Renal pelvis (tissue), 4 donors: Measurements from ENCODE around the gene KCNH8. TPM values are rescaled to one million over a fixed set of nuclear protein-coding genes. Genes with fewer than 3 reads are reported as not detected.
A peak's percentile ranks its signal among the peaks of the same experiment; 100 is the strongest.

ENCODE experiments used
- DNase-seq: peaks from one replicate; pipeline ENCODE4 v3.0.0-alpha.2; 2013
- polyA plus RNA-seq, 3 donors: library from polyadenylated mRNA; unstranded; fragments of 120-200 nt; gene quantifications; one replicate each; pipeline ENCODE4 v1.2.1, GENCODE V29; 2013; ENCODE audit not compliant: insufficient read length in 3 of 3

The KCNH8 gene
- polyA plus RNA-seq, 3 donors = 0.92 to 1.5 (median 1.1) TPM

DNA sequence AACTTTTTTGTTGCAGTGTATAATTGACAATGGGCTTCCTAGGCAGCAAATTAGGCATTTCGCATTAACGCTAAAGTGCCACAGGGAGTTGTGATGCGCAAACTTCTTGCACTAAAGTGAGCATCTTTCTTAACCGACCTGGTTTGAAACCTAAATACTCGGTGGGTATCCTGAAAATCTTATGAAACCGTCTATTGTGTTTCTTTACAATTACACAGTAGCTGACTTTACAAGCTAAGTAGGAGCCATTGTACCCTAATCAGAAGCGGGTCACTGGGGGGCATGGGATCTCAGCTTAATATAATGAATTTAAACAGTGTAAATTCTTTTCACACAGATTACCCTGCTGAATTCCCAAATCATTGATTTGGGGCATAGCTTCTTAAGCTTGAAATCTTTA, 328.0 kb downstream of the KCNH8 start:
- no peak for DNase-seq

DNA sequence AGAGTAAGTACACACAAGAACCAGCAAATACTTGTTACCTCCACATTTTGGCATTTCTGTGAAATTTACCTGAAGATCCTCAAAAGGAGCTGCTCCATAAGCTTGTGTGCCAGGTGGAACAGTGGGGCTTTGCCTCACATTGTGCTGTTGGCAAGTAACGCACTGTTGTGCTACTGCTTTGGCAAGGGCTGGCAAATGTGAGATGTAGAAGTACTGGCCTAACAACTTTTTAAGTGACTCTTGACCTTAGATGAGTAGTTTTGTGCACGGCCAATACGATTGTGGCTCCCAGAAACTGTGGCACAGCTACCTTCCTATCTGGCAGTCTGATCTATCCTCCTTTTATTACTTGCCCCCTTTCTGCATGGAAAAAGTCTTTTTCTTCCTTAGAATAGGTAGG, 337.0 kb downstream of the KCNH8 start:
- DNase-seq = no peak

GRCh38 chr3:19487386-19487785, 339.1 kb downstream of the KCNH8 start:
- no peak for DNase-seq

DNA sequence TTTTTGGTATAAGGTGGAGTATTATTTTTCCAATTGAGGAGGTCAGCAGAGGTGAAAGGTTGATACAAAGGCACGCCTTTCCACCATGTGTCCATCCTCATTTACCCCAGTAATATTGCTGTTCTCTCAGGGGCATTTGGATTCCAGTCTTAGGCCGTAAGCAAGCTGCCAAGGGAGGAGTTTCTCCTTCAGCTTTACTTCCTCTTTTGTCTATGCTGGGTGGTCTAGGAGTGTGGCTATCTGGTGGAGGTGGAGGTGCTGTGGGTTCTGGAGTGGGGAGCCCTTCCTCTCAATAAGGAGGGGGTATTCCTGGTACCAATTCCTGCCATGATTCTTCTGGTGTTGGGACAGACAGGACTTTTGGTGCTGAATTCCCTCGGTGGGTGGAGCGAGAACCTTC, 340.6 kb downstream of the KCNH8 start:
- DNase-seq = no peak

DNA sequence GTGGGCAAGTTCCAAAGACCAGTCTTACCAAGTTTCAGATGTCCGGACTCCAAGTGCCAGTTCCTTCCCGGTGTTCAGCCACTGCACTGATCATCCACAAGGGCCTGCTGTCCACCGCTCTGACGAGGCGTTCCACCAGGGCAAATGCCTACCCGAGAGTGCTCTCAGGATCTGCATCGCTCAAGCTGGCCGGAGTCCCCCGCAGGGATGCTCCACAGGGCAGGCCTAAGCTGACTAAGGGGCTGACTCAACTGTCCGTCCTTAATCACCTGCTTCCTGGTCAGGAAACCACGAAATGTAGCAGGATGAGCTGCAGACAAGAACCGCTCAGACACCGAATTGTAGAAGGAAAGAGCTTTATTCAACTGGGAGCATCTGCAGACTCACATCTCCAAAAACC, 341.6 kb downstream of the KCNH8 start:
- DNase-seq = no peak

GRCh38 chr3:19506171-19506570, 357.9 kb downstream of the KCNH8 start:
- no peak for DNase-seq

GRCh38 chr3:19522305-19522704, 374.0 kb downstream of the KCNH8 start:
- DNase-seq = no peak

DNA sequence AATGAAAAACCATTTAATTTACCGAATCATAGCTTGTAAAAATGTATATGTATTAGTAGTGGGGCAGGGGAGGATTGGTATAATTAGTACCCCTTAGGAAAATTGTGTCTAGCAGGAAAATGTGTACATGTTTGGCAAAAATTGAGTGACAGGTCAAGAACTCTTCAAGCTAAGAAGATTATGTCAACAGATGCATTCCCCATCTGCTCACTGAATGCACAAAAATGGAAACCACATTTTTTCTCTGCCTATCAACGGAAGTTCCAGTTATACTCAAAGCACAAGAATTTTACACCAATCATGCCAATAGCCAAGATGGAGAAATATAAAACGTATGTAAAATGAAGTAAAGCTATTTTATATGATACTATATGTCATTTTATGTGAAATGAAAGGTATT, 377.8 kb downstream of the KCNH8 start:
- no peak for DNase-seq

DNA sequence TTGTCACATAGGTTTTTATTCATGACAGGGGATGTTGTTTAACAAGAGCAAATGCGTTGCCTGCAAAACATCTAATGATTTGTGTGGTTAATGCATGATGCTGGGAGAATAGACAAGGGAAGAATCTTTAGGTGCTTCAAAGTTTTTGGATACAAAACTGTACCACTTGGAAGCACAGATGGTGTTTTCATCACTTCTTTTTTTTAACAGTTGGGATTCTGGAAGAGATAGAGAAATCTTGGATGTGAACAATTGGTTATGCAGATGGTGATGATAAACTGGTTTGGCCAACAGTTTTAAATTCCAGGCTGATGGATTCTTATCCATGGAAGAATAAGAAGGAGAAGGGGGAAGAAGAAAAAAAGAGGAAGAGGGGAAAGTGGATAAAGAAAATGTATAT, 379.4 kb downstream of the KCNH8 start:
- no peak for DNase-seq

DNA sequence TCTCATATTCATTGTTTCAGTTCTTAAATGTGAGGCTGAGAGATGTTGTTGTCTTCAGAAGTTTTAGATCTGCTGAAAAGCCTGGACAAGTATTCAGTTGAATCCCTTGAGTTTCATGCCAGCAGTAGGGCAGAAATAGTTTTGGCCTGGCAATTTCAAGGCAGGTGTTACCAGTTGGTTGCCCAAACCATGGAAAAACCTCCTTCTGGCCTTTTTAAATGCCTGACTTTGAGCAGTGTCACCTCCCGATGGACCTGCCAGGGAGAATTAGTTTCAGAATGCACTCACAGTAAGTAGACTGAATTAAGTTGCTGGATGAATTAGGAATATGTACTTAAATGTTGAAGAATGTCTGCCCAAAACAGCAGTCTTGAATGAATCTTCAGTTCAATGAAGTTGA, 383.1 kb downstream of the KCNH8 start:
- DNase-seq = no peak

GRCh38 chr3:19539518-19540392, 391.4 kb downstream of the KCNH8 start:
- peak; percentile 11 for DNase-seq

DNA sequence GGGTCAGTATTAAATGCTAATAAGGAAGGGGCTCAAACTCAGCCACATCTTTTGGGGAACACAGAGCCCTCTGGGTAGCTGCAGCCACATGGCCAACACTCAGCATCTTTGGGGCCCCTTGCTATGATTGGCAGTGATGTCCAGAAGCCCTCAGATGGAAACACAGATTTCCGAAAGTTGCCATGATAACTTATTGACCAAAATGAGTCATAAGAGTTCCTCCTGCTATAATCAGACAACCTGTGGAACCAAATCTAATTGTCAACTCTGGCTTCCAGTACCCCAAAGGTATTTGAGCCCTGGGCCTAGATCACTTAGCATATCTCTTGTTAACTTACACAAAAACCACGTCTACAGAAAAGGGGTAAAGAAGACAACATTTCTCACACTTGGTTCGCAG, 392.2 kb downstream of the KCNH8 start:
- DNase-seq = no peak

GRCh38 chr3:19541284-19541683, 393.0 kb downstream of the KCNH8 start:
- DNase-seq = no peak

GRCh38 chr3:19543212-19543841, 395.0 kb downstream of the KCNH8 start:
- peak; percentile 15 for DNase-seq

DNA sequence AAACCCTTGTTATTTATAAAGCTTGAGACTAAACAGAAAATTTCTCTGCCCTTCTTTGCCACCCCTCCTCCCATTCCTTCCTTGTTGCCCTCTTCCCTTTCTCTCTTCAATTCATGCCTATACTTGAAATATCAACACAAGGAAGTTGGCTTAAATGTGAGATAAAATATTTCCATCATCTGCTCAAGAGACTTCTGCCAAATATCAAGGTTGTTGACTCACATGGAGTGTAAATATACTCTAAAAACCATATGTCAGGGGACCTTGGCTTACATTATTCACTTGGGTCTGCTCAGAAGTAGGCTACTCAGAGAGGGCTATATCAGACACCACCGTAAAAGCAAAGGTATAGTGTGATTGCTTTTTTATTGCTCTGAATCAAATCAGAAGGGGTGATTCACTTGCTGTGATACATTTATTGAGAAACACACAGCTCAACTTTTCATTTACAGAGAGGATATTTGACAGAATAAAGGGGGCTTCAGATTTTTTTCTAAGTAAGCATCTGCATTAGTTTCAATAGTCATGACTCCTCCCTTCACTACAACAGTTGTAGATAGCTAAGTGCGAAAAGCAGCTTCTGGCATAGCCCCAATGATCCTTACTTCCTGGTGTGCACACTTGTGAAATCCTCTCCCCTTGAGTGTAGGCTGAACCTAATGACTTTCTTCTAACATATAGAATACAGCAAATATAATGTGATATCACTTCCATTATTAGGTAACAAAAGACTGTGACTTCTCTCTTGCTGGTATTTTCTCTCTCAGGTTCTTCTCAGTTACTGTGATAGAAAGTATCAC, 399.6 kb downstream of the KCNH8 start:
- no peak for DNase-seq

- DNase-seq = no peak
Observed at GRCh38 chr3:19559724-19560442, 411.6 kb downstream of the KCNH8 start.

DNA sequence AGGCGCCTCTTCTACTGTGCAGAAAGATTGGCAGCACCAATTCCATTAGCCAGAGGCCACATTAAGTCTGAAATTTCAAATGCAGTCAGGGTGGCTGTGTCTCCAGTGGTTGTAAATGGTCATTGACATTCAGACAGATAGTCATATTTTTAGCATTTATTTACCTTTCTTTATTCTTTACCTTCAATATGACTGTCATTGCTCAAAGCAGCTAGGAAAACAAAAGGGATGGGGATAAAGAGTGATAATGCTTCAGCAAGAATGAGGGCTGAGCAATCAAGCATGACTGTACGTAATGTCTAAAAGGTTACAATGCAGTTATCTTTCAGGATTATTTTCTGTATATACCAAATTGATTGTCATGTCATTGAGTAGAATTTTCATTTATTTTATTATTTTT, 425.3 kb downstream of the KCNH8 start:
- no peak for DNase-seq

- no peak for DNase-seq
Observed at GRCh38 chr3:19574268-19574667, 426.0 kb downstream of the KCNH8 start.

DNA sequence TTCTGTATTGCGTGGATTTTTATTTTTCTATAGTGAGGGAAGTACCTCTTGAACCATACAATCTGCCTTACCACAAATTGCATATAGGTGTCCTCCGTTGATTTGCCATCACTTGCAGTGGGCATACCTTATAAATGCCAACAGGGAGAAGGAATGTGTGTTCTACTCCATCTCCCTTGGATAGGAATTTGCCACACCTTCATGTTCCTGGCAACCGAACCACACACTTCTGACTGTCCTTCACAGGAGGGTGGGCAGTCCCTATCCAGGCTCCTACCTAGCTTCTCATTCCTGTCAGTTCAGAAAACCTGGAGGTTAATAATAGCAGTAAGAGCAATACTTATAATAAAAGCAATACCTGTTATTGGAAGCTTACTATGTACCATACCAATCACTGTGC, 428.0 kb downstream of the KCNH8 start:
- DNase-seq = no peak
